IMR-90 (cell line): Measurements from ENCODE around the gene HMGCLL1. TPM values are rescaled to one million over a fixed set of nuclear protein-coding genes. Genes with fewer than 3 reads are reported as not detected.

Experiments used
- ATAC-seq: fragments of 200-7000 bp; cut with Tn5 transposase; 2 replicates; pipeline ENCODE4 v1.9.1; 2020; ENCODE audit warnings: low read depth, mild to moderate bottlenecking, moderate library complexity
- BruUV-seq: library from RNA; stranded (reverse); fragments of 400-500 nt; replicated peaks from 2 replicates; lab custom pipeline; 2021; lab: Mats Ljungman, UMichigan
- CTCF ChIA-PET: fragments of 300-600 bp; formaldehyde crosslinking; extraction: SDS; loops from one replicate; lab custom pipeline; 2021; ENCODE audit warnings: antibody characterized with exemption; lab: Yijun Ruan, JAX
- POLR2A ChIA-PET: fragments of 300-600 bp; sonication (Branson Sonifier 250); formaldehyde crosslinking; loops from one replicate; lab custom pipeline; 2022; ENCODE audit warnings: antibody characterized with exemption; ENCODE audit not compliant: unreplicated experiment; lab: Charles Lee
- DNase-seq: peaks from one replicate; pipeline ENCODE4 v3.0.0; 2013
- H2AFZ ChIP-seq: replicated peaks from 2 replicates; pipeline ENCODE3; 2013; ENCODE audit warnings: low read length, mild to moderate bottlenecking; ENCODE audit not compliant: poor library complexity
- H2AK5ac ChIP-seq: 2 replicates; pipeline ENCODE4 v1.6.1; 2013; ENCODE audit warnings: low read depth, low read length, inconsistent platforms
- H2AK9ac ChIP-seq: replicated peaks from 2 replicates; pipeline ENCODE3; 2013; ENCODE audit warnings: mild to moderate bottlenecking, low read depth, low read length, moderate library complexity; ENCODE audit not compliant: poor library complexity
- H2BK120ac ChIP-seq: 2 replicates; pipeline ENCODE4 v1.6.1; 2013; ENCODE audit warnings: low read depth, low read length, inconsistent platforms
- H2BK15ac ChIP-seq: 3 replicates; pipeline ENCODE4 v1.6.1; 2013; ENCODE audit warnings: low read depth, low read length, inconsistent platforms
- H2BK20ac ChIP-seq: 2 replicates; pipeline ENCODE4 v1.6.1; 2013; ENCODE audit warnings: low read depth, mild to moderate bottlenecking, inconsistent platforms, low read length, moderate library complexity
- H2BK5ac ChIP-seq: 2 replicates; pipeline ENCODE4 v1.6.1; 2013; ENCODE audit warnings: mild to moderate bottlenecking, low read depth, low read length, inconsistent platforms; ENCODE audit not compliant: poor library complexity, severe bottlenecking
- H3K14ac ChIP-seq: replicated peaks from 2 replicates; pipeline ENCODE4 v1.6.1; 2013; ENCODE audit warnings: low read depth, low read length, inconsistent platforms
- H3K18ac ChIP-seq: 2 replicates; pipeline ENCODE4 v1.6.1; 2013; ENCODE audit warnings: low read depth, low read length, control low read depth
- H3K23ac ChIP-seq: 2 replicates; pipeline ENCODE4 v1.6.1; 2013; ENCODE audit warnings: low read depth, low read length, inconsistent platforms
- H3K27ac ChIP-seq: 2 replicates; pipeline ENCODE4 v1.5.1; 2013; ENCODE audit warnings: mild to moderate bottlenecking, control low read depth, low read length; ENCODE audit not compliant: insufficient read depth
- H3K27me3 ChIP-seq: 2 replicates; pipeline ENCODE4 v1.6.1; 2013; ENCODE audit warnings: low read length; ENCODE audit not compliant: control insufficient read depth, insufficient read depth
- H3K36me3 ChIP-seq: 2 replicates; pipeline ENCODE4 v1.6.1; 2013; ENCODE audit warnings: low read length, mixed read lengths; ENCODE audit not compliant: control insufficient read depth, insufficient read depth
- H3K4ac ChIP-seq: 2 replicates; pipeline ENCODE4 v1.6.1; 2013; ENCODE audit warnings: low read depth, low read length, inconsistent platforms
- H3K4me1 ChIP-seq: 2 replicates; pipeline ENCODE4 v1.6.1; 2013; ENCODE audit warnings: low read length, mixed read lengths; ENCODE audit not compliant: control insufficient read depth, insufficient read depth
- H3K4me2 ChIP-seq: 2 replicates; pipeline ENCODE4 v1.6.1; 2013; ENCODE audit warnings: low read depth, mild to moderate bottlenecking, control low read depth, low read length, moderate library complexity
- H3K4me3 ChIP-seq: 2 replicates; pipeline ENCODE4 v1.5.1; 2013; ENCODE audit warnings: low read depth, mild to moderate bottlenecking, control low read depth, low read length, moderate library complexity; ENCODE audit not compliant: insufficient read depth
- H3K56ac ChIP-seq: 2 replicates; pipeline ENCODE4 v1.6.1; 2013; ENCODE audit warnings: low read length, inconsistent platforms; ENCODE audit not compliant: insufficient read depth; ENCODE audit errors: extremely low read depth
- H3K79me1 ChIP-seq, 2 experiments: 2 replicates each; pipeline ENCODE4 v1.6.1; 2013; ENCODE audit warnings: low read length in 2 of 2, inconsistent platforms in 1 of 2, low read depth in 1 of 2
- H3K9ac ChIP-seq: 2 replicates; pipeline ENCODE4 v1.6.1; 2013; ENCODE audit warnings: low read depth, low read length, control low read depth
- H3K9me1 ChIP-seq: 2 replicates; pipeline ENCODE4 v1.6.1; 2013; ENCODE audit warnings: low read length, inconsistent platforms; ENCODE audit not compliant: insufficient read depth
- H3K9me3 ChIP-seq: 2 replicates; pipeline ENCODE4 v1.6.1; 2013; ENCODE audit warnings: low read length; ENCODE audit not compliant: control insufficient read depth, insufficient read depth
- H4K20me1 ChIP-seq: 2 replicates; pipeline ENCODE4 v1.6.1; 2013; ENCODE audit warnings: low read length, inconsistent platforms; ENCODE audit not compliant: insufficient read depth
- H4K5ac ChIP-seq: 2 replicates; pipeline ENCODE4 v1.6.1; 2013; ENCODE audit warnings: mild to moderate bottlenecking, low read depth, low read length, control low read depth
- H4K8ac ChIP-seq, 2 experiments: 2 replicates each; pipeline ENCODE4 v1.6.1; 2013; ENCODE audit warnings: low read depth in 2 of 2, low read length in 2 of 2, control low read depth in 1 of 2, inconsistent platforms in 1 of 2
- H4K91ac ChIP-seq: 2 replicates; pipeline ENCODE4 v1.6.1; 2013; ENCODE audit warnings: low read depth, low read length, inconsistent platforms; ENCODE audit not compliant: insufficient read depth
- CEBPB ChIP-seq: IDR thresholded peaks from 2 replicates; pipeline ENCODE4 v1.6.1; 2012; ENCODE audit warnings: low read depth, low read length, improper control_type of control experiment
- WGBS, 2 experiments: methylation state at CpG; one replicate each; pipeline versions ENCODE4 v1.1.5 to v1.1.7; 2013; ENCODE audit warnings: missing lambda C conversion rate in 2 of 2; ENCODE audit not compliant: insufficient read length in 1 of 2; ENCODE audit errors: extremely low coverage in 2 of 2; 5-methylcytosine and 5-hydroxymethylcytosine counted together
- dilution Hi-C: fragments of 300-500 bp; cut with HindIII; formaldehyde crosslinking; loops from one replicate; pipeline ENCODE4 v1.14.3; 2018; ENCODE audit warnings: low sequenced_read_pairs; ENCODE audit not compliant: unreplicated experiment
- in situ Hi-C: fragments of 300-500 bp; cut with MboI; formaldehyde crosslinking; loops from 3 replicates; pipeline ENCODE4 v1.14.3; 2019; ENCODE audit warnings: low sequenced_read_pairs, inconsistent platforms, mixed read lengths
- intact Hi-C: fragments of 100-400 bp; cut with micrococcal nuclease; formaldehyde crosslinking; loops from 2 replicates; pipeline ENCODE4 v1.10.0; 2022
- polyA plus RNA-seq, 3 experiments: library from polyadenylated mRNA; depleted of rRNA; stranded (reverse); fragments of >200 nt; gene quantifications; 2 replicates each; pipeline ENCODE4 v1.2.3, GENCODE V29; 2012; ENCODE audit warnings: low replicate concordance in 1 of 3
- total RNA-seq: library from RNA; depleted of rRNA; stranded (reverse); fragments of >200 nt; gene quantifications from 2 replicates; pipeline ENCODE4 v1.2.3, GENCODE V29; 2012
- TF ChIP-seq, protein P1 (sequence below): fragments of 150-350 bp; IDR thresholded peaks from 2 replicates; pipeline ENCODE4 v1.6.1; 2017; ENCODE audit warnings: mild to moderate bottlenecking, antibody characterized with exemption, low read length, low read depth

The HMGCLL1 gene
- total and polyA plus RNA-seq, 2 of the 4 experiments (the other 2 are of a cell fraction): 0.03 TPM; not detected in 1

DNA sequence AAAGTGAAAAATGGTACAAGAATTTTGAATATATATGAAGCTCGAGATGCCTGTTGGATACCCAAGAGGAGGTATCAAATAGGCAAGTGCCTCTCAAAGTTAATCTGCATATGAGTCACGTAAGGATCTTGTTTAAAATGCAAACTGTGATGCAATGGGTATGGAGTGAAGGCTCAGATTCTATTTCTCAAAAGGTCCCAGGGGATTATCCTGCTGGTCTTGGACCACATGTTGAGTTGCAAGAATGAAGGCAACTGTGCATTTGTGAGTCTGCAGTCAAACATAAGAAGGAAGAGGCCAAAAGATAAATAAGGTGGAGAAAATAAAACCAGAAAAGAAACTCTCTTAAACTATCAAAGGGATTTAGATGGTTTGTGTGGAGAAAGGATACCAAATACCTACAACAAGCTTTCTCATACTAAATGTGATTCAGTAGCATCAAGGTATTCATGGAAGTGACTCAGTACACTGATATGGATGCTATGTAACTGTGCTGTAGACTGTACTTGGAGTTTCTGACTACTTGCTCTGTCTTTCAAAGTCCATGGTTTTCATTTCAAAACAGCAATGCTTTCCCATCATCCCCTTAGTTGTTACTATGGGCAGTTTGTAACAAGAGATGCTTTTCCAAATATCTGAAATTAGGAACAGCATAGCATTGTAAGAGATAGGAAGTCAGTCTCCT, 145.4 kb downstream of the HMGCLL1 start:
- Histone ChIP-seq H2AFZ (no peak overlapping the region), H2BK20ac (0 out of 2 replicates have a peak overlapping the region, but pooled peaks have one; percentile 20), H2AK5ac (no peak overlapping the region), H3K36me3 (no peaks in the 10 kb centered on the region), H3K14ac (peak overlapping the region; percentile 53), H4K5ac (peak overlapping the region; percentile 63; the same call in 1 of the 2 replicates), H3K4me1 (peaks cover 2% of the 10 kb centered on the region; the same call in 1 of the 2 replicates), H4K91ac (no peak overlapping the region), H4K20me1 (no peaks in the 10 kb centered on the region), H3K56ac (no peak overlapping the region), H3K27me3 (no peaks in the 10 kb centered on the region), H3K9me3 (no peaks in the 10 kb centered on the region), H3K4ac (no peak overlapping the region; the same call in 1 of the 2 replicates), H3K23ac (no peak overlapping the region), H3K4me2 (no peak overlapping the region), H2AK9ac (no peak overlapping the region), H3K4me3 (no peak overlapping the region), H3K9me1 (0 out of 2 replicates have a peak, but pooled peaks cover 3% of the 10 kb centered on the region), H2BK120ac (no peak overlapping the region), H3K27ac (no peak overlapping the region), H2BK5ac (no peak overlapping the region), H3K18ac (peak overlapping the region; percentile 79; the same call in 1 of the 2 replicates), H2BK15ac (no peak overlapping the region), H3K79me1 (no peaks in the 10 kb centered on the region), H3K9ac (no peak overlapping the region), H4K8ac (peak overlapping the region in 1 of 2 experiments; percentile 1; a peak in 1 of 4 replicates)
- DNase-seq (peak; percentile 63), ATAC-seq (peak; percentile 89)
- POLR2A ChIA-PET: interaction anchor here (0.5 kb wide), 1 partner anchor 158 kb away, joined by 5 read pairs; no protein-coding TSS in a partner anchor
- no TSS peak for BruUV-seq
- dilution Hi-C loops (no loop called here), intact Hi-C loops (no loop called here), in situ Hi-C loops (loop anchor here (25.0 kb wide), 1 partner anchor 854 kb away; no protein-coding TSS in a partner anchor)
- WGBS, 2 experiments: 100% methylated on average over 1 of the region's 2 CpGs; no CpG with 5 or more reads in 1 of the 2 experiments
- TF ChIP-seq, protein P1, sequence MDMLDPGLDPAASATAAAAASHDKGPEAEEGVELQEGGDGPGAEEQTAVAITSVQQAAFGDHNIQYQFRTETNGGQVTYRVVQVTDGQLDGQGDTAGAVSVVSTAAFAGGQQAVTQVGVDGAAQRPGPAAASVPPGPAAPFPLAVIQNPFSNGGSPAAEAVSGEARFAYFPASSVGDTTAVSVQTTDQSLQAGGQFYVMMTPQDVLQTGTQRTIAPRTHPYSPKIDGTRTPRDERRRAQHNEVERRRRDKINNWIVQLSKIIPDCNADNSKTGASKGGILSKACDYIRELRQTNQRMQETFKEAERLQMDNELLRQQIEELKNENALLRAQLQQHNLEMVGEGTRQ: no peak
- TF ChIP-seq CEBPB: peak; percentile 81
- CTCF ChIA-PET: interaction anchor here (0.6 kb wide), 1 partner anchor 519 kb away, joined by 3 read pairs; no protein-coding TSS in a partner anchor
